Upper lobe of right lung (tissue), 1 donor: ENCODE data around the gene KRTAP12-1. TPM values are rescaled to one million over a fixed set of nuclear protein-coding genes. Genes with fewer than 3 reads are reported as not detected.

Experiments
- ATAC-seq: fragments of 200-7000 bp; cut with Tn5 transposase; one replicate; pipeline ENCODE4 v1.9.1; 2020; ENCODE audit warnings: mild to moderate bottlenecking, moderate library complexity
- DNase-seq: peaks from one replicate; pipeline ENCODE4 v3.0.0-alpha.2; 2020
- H3K27ac ChIP-seq: fragments of 200-600 bp; one replicate; pipeline ENCODE4 v1.8.0; 2022
- H3K27me3 ChIP-seq: fragments of 200-600 bp; one replicate; pipeline ENCODE4 v1.8.0; 2022; ENCODE audit warnings: mild to moderate bottlenecking
- H3K36me3 ChIP-seq: fragments of 200-600 bp; one replicate; pipeline ENCODE4 v1.8.0; 2022
- H3K4me1 ChIP-seq: fragments of 200-600 bp; one replicate; pipeline ENCODE4 v1.8.0; 2022
- H3K4me3 ChIP-seq: fragments of 200-600 bp; one replicate; pipeline ENCODE4 v1.8.0; 2022; ENCODE audit warnings: mild to moderate bottlenecking
- H3K9me3 ChIP-seq: fragments of 200-600 bp; one replicate; pipeline ENCODE4 v1.8.0; 2022
- CTCF ChIP-seq: fragments of 200-600 bp; IDR thresholded peaks from one replicate; pipeline ENCODE4 v1.8.0; 2022; ENCODE audit warnings: antibody characterized with exemption
- intact Hi-C: fragments of 100-400 bp; cut with DNase I; formaldehyde crosslinking; loops from one replicate; pipeline ENCODE4 v1.11.0; 2022
- total RNA-seq: library from RNA; stranded (reverse); fragmentation: NEBNext Ultra II Directional; extraction: Animal tissue kit (Norgen Biotek cat#: 25700); gene quantifications from one replicate; pipeline ENCODE4 v1.2.1, GENCODE V29; 2021
- donor health status: DM: no; HTN: yes; CAD: no; lungs with severe emphysema.

KRTAP12-1 gene
- total RNA-seq, 1 donor from 2014 or later: not detected

DNA sequence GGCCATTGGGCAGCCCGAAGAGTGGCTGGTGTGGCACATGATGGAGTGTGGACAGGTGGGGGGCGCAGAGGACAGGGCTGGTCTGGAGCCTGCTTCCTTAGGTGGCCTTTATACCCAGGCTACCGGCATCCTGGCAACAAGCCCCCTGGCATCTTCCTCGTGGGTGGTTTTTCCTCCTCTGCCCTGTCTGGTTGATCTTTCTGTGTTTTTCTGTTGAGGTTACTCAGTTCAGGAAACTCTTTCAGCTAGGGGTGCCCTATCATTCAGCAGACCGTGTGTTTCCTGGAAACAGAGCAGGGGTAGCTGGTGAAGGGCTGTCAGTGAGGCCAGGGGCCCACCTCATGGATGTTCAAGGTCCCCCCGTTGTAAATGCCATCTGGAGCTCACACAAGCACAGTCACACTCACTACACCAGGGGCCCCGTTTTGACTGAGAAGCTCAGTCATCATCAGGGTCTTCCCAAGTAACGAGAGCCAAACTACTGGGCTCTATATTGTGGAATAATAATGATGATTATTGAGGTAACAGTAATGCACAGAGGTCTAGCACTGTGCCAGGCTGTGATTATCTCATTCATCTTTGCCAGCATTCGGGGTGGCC lies 27.3 kb downstream of the KRTAP12-1 start, which contains the start of gene KRTAP12-4:
TSS of gene KRTAP12-4 (minus strand) at position 84 of the 600 bp plus-strand sequence. CDS start at position 39, 45 bp downstream.
- intact Hi-C loops: no loop called here
- Histone ChIP-seq H3K4me1 (no peaks in the 10 kb centered on the region), H3K4me3 (no peak within 1 kb of the TSS), H3K36me3 (no peaks in the 10 kb centered on the region), H3K27ac (no peak within 1 kb of the TSS), H3K27me3 (no peaks in the 10 kb centered on the region), H3K9me3 (peaks cover 5% of the 10 kb centered on the region)
- TF ChIP-seq CTCF: no peak
- DNase-seq (no peak), ATAC-seq (no peak)

GRCh38 chr21:44653656-44654575 lies 28.0 kb downstream of the KRTAP12-1 start:
- ATAC-seq (no peak), DNase-seq (no peak)
- intact Hi-C loops: no loop called here
- Histone ChIP-seq H3K36me3 (no peaks in the 10 kb centered on the region), H3K4me1 (no peaks in the 10 kb centered on the region), H3K9me3 (peaks cover 5% of the 10 kb centered on the region), H3K27ac (no peak overlapping the region), H3K27me3 (no peaks in the 10 kb centered on the region), H3K4me3 (no peak overlapping the region)
- no peak for TF ChIP-seq CTCF

DNA sequence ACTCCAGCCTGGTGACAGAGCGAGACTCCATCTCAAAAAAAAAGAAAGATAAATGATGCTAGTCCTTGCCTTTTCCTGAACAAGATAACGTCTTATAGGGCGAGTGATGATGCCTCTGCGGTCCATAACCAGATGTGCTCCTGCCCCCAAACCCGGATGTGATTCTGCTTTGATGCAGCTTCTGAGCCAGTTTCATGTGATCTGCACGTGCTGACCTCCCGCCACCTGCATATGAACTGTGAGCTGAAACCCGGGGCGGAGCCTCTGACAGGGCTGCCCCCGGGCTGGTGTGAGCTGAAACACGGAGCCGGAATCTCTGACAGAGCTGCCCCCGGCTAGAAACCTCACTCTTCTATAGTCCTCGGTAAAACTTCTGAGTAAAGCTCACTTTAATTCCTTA lies 28.8 kb downstream of the KRTAP12-1 start:
- intact Hi-C loops: no loop called here
- no peak for DNase-seq
- Histone ChIP-seq H3K9me3 (peaks cover 5% of the 10 kb centered on the region), H3K4me1 (no peaks in the 10 kb centered on the region), H3K27ac (no peak overlapping the region), H3K36me3 (no peaks in the 10 kb centered on the region), H3K4me3 (no peak overlapping the region), H3K27me3 (no peaks in the 10 kb centered on the region)
- no peak for ATAC-seq
- TF ChIP-seq CTCF: no peak

GRCh38 chr21:44650973-44651675 lies 30.8 kb downstream of the KRTAP12-1 start:
- peaks cover 2% of the 10 kb centered on the region for H3K9me3 ChIP-seq
- intact Hi-C loops: no loop called here
- no peak for DNase-seq
- no peak for ATAC-seq
- no peak overlapping the region for H3K4me3 ChIP-seq
- no peak for TF ChIP-seq CTCF
- no peaks in the 10 kb centered on the region for H3K27me3 ChIP-seq
- H3K4me1 ChIP-seq: no peaks in the 10 kb centered on the region
- no peaks in the 10 kb centered on the region for H3K36me3 ChIP-seq
- H3K27ac ChIP-seq: no peak overlapping the region

- H3K36me3 ChIP-seq: no peaks in the 10 kb centered on the region
- H3K9me3 ChIP-seq: no peaks in the 10 kb centered on the region
- ATAC-seq (no peak), DNase-seq (no peak)
- no peak for TF ChIP-seq CTCF
- intact Hi-C loops: no loop called here
- H3K4me3 ChIP-seq: no peak overlapping the region
- no peaks in the 10 kb centered on the region for H3K4me1 ChIP-seq
- no peak overlapping the region for H3K27ac ChIP-seq
- no peaks in the 10 kb centered on the region for H3K27me3 ChIP-seq
These were observed 31.5 kb downstream of the KRTAP12-1 start for GRCh38 chr21:44650265-44650972.
